GM18526 (cell line): ENCODE measurements around the gene SUN2.
A peak's percentile ranks its signal among the peaks of the same experiment; 100 is the strongest.

Experiments used
- POLR2A ChIP-seq: IDR thresholded peaks from 3 replicates; pipeline ENCODE4 v1.6.1; 2011; ENCODE audit not compliant: insufficient read length; ENCODE audit errors: extremely low read depth

The SUN2 gene

DNA sequence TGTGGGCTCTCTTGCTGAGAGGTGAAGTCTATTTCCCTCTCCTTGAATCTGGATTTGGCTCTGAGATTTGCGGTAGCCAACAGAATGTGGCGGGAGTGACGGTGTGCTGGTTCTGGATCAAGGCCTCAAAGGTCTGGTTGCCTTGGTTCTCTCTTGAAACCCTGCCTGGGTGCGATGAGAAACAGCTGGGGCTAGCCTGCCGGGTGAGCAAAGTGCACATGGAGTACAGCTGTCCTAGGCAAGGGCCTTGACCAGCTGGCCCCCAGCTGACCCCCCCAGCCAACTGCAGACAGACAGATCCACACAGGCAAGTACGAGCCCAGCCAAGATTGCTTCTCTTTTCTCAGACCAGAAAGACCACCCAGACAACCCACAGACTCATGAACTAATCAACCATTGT lies 10.8 kb downstream of the SUN2 start:
- no peak for TF ChIP-seq POLR2A

- TF ChIP-seq POLR2A: peak; percentile 9
Observed at GRCh38 chr22:38742176-38742942, 13.4 kb downstream of the SUN2 start.

- no peak for TF ChIP-seq POLR2A
Observed at GRCh38 chr22:38741576-38741975, 14.2 kb downstream of the SUN2 start.

- no peak for TF ChIP-seq POLR2A
Observed at GRCh38 chr22:38741166-38741565, 14.6 kb downstream of the SUN2 start.

GRCh38 chr22:38740754-38741153 lies 15.0 kb downstream of the SUN2 start:
- no peak for TF ChIP-seq POLR2A

GRCh38 chr22:38740116-38740723 lies 15.6 kb downstream of the SUN2 start:
- peak; percentile 0 for TF ChIP-seq POLR2A

DNA sequence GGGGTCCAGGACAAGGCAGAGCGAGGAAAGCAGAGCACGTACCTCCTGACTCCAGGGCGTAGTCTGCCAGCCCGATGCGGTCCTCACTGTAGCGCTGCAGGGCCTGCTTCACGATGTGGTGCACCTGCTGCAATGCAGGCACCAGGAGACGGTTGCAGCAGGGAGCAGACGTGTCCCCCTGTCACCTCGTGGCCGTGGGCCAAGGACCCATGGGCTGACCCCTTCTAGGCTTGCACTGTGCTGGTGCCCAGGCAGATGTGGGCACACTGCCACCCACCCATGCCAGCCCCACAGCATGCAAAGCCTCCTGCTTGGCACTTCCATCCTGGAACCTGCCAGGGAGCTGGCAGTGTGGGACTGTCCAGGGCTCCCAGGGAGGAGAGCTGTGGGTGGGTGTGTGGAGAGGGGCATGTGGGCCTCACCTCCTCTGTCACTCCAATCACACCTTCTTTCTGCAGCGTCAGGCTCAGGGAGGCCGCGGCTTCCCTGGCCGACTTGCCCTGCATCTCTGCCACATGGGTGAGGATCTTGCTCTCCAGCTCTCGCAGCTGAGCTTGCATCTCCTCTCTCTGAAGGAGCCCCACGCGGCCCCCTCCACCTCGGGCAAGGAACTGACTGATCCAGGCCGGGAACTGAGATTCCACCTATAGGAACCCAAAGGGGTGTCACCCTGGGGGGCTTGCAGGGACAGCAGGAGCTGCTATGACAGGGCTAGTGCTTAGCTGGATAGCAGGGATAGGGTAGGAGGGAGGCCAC lies 16.3 kb downstream of the SUN2 start:
- peak; percentile 5 for TF ChIP-seq POLR2A

DNA sequence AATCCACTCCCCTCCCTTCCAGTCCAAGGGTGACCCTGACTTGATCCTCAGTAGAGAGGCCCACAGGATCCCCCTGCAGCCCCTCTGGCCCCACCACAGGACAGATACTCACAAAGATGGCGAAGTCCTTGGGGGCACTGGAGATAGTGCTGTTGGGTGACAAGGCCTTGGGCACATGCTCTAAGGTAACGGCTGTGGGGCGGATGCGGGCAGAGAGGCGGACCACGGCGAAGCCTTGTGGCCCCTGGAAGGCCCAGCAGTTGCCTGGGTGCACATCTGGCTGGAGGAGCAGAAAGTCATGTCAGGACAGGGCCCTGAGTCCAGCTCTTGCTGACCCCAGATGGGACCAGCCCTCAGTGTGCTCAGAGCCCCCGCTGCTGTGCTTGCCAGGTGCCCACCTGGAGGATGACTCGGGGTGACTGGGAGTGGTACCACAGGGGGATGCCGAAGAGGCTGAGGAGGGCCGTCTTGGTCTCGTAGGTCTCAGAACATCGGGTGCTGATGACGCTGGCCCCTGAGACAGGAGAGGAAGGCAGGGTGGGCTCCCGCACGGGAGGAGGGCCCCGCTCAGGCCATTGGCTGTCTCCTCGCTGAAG lies 17.2 kb downstream of the SUN2 start:
- no peak for TF ChIP-seq POLR2A

DNA sequence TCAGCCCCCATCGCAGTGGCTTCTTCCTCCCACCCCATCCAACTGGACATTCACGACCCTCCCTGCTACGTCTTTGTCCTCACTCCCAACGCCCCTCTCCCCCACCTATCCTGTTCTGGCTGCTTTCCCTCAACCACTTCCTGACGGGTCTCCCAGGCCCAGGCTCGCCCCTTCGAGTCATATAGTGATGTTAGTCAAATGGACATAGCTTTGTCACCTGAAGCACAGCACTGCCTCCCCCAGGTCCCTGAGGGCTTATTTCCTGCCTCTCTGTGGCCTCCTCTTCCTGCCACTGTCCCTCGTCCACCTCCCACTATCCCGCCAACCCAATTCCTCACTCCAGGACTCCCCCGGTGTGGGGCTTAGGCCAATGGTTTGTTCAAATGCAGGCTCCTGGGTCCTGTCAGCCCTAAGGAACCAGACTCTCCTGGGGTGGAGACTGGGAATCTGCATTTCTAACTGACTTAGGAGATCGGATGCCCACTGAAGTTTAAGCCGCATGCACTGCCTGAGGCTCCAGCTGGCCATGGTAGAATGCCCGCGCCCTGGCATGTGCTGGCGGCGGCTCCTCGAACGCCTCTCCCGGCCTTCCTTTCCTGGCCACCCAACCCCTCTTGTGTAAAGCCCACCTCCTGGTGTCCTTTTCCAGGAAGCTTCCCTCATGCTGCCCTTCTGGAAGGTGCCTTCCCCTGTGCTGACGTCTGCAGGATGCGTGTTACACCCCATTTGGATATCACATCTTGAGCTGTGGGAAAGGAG lies 18.3 kb downstream of the SUN2 start:
- peak; percentile 16 for TF ChIP-seq POLR2A

DNA sequence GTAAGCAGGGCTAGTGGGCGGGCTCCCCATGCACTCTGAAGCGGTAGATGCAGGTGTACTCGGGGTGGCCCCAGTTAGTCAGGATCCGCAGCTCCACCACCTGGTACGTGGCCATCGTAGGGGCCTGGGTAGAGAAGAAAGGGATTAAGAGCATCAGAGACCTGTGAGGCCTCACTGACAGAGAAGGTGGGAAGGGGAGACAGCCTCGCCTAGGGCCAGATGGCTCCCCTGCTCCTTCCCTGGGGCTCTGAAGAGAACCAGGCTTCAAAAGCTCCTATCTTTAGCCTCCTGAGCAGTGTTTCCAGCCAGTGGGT lies 19.6 kb downstream of the SUN2 start:
- no peak for TF ChIP-seq POLR2A

GRCh38 chr22:38735465-38736256 lies 20.1 kb downstream of the SUN2 start:
- TF ChIP-seq POLR2A: peak; percentile 33

DNA sequence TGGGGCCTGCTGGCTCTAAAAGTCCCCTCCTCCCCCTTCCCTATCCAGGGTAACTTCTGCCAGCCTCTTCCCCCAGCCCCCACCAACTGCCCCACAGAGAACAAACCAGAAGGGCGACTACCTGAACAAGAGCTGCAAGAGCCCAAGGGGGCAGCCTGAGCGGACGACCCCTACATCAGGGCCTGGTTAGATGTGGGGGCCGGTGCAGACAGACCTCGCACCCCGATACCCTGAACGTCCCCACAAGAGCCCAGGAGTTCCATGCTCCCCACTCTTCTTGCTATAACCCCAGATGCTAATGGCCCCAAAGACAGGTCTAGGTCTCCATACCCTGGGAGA lies 20.7 kb downstream of the SUN2 start:
- no peak for TF ChIP-seq POLR2A

DNA sequence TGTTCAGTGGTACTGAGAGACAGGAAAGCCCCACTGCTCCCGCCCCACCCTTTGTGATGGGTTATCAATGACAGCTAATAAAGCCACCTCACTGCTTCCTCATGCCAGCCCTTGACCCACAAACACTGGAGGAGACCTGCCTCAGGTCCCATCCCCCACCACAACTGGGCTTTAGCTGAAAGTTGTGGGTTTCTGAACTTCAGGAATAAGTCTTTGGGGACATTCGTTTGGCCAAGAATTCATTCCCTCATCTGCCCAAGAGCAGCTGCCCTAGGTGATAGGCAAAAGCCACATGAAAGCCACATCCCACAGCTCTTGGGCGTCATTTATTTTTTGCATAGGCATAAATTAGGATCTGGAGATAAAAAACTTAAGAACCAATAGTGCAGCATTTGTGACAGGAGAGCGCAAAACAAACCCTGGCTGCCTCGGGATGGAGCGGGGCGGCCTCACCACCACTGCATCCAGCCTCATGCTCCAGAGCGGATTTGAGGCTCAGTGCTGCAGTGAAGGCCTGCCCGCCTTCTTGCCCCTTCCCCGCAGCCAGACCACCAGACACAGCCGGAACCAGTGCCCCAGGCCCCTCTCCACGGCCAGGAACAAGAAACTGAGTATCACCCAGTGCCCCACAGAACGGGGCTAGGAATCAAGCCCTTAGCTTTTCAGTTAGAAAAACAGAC lies 21.2 kb downstream of the SUN2 start:
- no peak for TF ChIP-seq POLR2A
